GM21367 (cell line): Measurements from ENCODE around the gene APBA3.

Source experiments
- ATAC-seq: cut with Tn5 transposase; IDR thresholded peaks from one replicate; pipeline ENCODE4 v1.9.1; 2021; ENCODE audit not compliant: unreplicated experiment

Gene APBA3, protein sequence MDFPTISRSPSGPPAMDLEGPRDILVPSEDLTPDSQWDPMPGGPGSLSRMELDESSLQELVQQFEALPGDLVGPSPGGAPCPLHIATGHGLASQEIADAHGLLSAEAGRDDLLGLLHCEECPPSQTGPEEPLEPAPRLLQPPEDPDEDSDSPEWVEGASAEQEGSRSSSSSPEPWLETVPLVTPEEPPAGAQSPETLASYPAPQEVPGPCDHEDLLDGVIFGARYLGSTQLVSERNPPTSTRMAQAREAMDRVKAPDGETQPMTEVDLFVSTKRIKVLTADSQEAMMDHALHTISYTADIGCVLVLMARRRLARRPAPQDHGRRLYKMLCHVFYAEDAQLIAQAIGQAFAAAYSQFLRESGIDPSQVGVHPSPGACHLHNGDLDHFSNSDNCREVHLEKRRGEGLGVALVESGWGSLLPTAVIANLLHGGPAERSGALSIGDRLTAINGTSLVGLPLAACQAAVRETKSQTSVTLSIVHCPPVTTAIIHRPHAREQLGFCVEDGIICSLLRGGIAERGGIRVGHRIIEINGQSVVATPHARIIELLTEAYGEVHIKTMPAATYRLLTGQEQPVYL

DNA sequence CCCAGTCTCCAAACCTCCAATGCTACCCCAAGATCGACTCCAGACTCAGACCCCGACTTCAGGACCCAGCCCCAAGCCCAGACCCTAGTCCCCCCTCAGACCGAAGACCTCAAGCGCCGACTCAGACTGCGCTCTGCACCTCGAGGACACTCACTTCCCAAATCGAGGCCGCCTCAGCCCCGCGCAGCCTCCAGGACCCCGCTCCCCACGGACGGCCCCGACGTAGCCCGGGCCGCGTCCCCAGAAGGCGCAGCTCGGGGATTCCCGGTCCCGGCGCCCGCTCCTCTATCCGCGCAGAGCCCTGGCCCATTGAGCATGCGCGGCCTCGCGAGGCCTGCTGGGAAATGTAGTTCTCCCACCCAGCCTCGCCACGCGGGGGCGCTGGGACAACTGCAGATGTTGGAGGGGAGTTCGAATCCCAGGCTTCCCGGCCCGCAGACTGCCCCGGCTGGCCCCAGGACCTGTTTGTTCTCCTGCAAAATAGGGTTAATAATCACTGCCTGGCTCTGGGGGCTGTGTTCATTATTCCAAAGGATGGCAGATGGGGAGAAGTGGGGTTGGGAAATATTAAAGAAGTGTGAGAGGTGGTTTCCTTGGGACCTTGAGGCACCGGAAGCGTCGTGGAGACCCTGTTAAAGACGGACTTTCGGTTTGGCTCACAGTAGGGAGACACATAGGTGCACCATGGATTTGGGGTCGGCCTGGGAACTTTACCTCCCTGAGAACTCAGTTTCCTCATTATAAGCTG lies at the start of gene APBA3:
Gene APBA3 (minus strand): TSS at position 311 of the 748 bp plus-strand sequence. CDS start 1,428 bp downstream, outside the sequence.
- ATAC-seq: peak; percentile 36

DNA sequence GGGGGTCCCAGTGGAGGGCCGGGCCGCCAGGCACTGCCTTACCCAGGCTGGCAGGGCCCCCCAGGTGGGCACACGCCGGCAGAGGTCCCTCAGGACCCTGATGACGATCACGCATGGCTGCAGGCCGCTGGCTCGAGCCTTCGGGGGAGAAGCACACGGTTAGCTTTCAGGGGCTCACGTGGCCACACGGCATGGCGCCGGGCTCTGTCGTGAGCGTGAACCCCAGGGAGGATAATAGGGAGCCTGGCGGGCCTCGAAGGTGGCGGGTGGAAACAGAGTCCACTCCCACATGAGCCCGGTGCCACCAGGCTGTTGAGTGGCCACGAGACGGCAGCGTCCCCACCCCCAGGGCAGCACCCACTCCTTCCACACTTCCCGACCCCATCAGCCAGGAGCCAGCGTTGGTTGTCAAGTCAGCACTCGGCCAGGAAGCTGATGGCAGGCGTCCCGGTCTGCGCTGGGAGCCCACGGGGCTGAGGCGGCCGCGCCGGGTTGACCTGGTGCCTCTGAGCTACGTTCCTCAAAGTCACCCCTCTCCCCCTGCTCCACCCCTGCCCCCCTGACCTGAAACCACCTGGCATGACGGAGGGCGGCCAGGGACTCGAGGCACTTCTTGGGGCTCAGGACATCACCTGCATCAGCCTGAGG lies 49.3 kb upstream of the APBA3 start:
- ATAC-seq: no peak

DNA sequence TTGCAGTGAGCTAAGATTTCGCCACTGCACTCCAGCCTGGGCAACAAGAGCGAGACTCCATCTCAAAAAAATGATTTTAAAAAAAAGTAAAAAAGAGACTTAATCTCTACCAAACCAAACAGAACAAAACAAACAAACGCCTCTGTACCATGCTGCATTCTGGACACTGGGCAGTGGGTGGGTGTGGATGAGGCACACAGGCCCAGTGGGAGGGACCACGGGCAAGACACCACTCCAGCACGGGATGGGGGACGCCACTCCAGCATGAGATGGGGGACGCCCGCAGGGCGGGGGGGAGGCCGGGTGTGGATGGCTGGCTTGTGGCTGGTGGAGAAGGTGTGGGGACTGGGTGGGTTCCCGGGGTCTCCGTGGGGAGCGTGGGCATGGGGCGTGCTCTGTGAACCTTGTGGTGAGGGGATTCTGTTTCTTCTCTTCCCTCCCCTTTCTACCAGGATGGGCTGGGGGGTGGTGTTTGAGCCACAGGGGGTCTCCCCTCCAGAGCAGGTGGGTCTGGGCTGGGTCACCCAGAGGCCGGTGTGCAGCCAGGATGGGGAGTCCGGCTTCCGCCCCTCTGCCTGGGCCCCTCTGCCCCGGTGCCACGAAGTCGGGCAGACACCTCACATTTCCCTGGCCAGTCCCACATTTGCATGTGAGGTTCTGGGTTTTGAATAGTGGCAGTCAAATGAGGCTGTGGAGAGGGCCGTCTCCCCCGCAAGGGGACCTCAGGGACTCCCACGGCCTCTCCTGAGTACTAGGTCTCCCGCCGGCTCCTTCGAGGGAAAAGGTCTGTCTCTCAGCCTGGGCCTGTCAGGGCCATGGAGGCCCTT lies 48.6 kb upstream of the APBA3 start:
- ATAC-seq: no peak

DNA sequence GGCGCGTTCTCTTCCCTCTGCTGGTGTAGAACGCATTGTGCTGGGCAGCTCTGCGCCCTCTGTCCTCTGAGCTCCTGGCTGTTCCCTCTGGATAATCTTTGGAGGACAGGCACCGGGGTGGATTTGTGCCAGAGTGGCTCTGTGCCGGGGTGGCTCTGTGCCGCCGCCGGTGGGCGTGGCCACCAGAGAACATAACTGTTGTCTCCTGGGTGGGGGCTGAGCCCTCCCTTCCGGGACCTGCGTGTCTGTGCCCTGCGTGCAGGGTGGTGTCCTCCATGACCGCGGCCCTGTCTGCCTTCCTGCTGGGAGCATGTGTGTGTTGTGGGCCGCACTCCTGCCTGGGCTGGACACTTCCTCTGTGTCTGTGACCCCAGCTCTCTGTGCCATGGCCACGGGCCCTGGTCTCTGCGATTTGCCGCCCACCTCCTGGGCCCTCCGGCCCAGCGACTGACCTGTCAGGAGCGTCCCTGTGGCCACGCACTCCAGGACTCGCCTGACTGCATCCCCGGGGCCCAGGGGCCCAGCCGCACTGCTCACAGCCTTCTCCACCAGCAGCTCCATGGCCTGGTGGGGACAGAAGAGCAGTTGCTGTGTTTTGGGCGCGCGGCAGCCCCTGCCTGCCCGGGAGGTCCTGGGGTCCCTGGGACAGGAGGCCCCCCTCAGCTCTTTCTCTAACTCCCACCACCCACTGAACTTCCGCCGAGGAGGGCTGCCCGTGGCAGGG lies 47.1 kb upstream of the APBA3 start:
- ATAC-seq: no peak

DNA sequence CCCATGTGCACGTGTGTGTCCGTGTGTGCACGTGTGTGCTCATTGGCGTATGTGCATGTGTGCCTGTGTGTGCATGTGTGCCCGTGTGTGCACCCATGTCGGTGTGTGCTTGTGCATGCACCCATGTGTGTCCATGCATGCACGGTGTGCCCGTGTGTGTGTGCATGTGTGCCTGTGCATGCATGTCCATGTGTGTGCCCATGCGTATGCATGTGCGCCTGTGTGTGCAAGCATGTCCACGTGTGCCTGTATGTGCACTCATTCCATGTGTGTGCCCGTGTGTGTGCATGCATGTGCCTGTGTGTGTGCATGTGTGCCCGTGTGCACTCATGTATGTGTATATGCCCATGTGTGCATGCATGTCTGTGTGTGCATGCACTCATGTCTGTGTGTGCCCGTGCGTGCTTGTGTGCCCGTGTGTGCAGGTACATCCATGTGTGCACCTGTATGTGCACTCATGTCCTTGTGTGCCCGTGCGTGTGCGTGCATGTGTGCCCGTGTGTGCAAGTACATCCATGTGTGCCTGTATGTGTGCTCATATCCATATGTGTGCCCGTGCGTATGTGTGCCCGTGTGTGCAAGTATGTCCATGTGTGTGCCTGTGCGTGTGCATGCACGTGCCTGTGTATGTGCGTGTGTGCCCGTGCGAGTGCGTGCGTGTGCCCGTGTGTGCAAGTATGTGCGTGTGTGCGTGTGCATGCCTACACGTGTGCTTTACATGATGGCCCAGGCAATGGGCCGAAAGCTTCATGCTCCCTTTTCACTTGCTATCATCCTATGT lies 46.3 kb upstream of the APBA3 start:
- ATAC-seq: no peak

DNA sequence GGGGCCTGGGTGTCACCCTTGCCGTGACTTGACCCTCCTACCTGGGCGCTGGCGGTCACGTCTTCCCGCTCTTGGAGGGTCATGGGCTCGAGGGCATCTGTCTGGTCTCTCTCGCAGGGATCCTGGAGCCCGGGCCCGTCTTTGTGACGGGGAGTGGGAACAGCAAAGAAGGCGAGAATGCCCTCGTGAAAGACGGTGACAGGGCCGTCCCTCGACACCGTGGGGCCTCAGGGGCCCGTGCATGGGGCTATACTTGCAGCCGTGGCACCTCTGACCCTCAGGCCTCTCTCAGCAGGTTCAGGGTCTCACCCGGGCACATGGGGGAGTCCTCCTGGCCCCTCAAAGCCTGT lies 45.6 kb upstream of the APBA3 start:
- no peak for ATAC-seq

DNA sequence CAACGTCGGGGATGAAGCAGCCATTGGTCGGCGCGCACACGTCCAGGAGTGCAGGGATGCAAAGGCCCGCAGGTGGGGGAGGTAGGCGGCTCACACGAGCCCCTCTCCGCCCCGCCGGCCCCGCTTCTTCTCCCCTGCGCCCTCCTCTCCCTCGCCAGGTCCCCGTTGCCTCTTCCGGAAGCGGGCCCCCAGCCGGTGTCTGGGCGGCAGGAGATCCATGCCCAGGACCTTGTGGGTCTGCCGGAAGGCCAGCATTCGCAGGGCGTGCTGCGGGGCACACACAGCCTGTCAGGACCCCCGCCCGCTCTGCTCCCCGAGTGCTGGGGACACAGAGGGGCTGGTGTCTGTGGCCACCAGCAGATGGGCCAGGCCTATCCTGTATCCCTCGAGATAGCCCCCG lies 44.4 kb upstream of the APBA3 start:
- no peak for ATAC-seq

DNA sequence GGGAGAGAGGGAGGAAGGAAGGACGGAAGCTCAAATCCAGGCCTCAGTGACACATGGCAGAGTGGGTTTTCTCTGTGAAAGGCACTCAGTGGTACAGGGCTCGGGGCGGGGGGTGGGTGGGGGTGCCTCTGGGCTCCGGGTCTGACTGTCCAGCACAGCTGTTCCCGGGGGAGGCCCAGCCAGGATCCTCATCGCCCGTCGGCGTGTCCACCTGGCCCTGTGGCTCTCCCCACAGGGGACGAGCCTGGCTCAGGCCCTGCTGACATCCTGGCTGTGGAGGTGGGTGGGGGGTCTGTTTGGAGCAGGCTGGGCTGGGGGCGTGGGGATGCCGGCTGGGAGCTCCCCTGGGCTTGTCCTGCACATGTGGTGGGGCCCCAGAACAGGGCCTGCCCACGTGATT lies 42.9 kb upstream of the APBA3 start:
- ATAC-seq: no peak

DNA sequence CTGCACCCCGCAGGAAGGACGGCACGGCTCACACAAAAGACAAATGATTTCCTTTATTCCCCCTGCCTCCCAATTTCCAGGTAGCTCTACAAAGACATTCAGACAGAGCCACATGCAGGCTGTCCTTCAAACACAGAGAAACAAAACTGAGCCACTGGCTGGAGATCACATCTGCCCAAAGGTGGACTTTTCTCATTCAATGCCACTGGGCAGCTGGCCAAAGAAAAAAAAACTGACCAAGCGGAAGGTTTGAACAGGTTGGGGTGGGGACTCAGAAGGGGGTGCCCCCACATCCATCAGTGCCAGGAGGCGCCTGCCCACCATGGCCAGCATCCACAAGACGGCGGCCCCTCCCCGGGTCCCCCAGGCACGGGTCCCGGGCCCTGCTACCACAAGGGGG lies 42.5 kb upstream of the APBA3 start:
- ATAC-seq: no peak

DNA sequence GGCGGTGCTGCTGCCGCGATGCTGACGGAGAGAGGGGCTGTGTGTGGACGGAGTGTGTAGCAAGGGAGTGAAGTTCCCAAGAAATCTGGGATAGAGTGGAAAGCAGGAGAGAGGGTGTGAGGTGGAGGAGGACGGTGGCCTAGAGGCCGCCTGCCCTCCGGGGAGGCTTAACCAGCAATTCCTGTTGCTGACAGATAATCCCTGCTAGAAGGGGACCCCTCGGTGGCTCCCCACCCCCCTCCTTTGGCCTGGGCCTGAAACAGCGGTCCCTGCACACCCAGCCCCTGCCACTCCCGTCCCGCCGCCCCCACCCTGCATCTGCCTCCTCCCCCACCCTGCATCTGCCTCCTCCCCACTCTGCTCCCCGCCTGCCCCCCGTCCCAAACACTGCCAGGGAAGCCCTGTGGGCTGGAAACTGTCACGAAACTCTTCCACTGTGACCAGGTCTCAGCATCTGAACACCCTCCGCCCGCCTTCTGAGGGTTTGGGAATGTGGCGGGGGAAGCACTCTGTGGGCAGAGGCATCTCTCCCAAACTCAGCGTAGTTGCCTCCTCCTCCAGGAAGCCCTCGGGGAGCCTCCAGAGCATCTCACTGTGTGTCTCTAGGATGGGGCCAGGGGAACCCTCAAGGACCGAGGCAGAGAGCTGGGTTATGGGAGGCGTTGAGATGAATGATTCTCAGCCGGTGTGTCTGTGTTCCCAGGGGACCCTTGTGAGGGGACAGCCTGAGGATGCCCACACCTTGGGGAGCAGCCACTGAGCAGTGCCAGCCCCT lies 41.8 kb upstream of the APBA3 start:
- no peak for ATAC-seq

DNA sequence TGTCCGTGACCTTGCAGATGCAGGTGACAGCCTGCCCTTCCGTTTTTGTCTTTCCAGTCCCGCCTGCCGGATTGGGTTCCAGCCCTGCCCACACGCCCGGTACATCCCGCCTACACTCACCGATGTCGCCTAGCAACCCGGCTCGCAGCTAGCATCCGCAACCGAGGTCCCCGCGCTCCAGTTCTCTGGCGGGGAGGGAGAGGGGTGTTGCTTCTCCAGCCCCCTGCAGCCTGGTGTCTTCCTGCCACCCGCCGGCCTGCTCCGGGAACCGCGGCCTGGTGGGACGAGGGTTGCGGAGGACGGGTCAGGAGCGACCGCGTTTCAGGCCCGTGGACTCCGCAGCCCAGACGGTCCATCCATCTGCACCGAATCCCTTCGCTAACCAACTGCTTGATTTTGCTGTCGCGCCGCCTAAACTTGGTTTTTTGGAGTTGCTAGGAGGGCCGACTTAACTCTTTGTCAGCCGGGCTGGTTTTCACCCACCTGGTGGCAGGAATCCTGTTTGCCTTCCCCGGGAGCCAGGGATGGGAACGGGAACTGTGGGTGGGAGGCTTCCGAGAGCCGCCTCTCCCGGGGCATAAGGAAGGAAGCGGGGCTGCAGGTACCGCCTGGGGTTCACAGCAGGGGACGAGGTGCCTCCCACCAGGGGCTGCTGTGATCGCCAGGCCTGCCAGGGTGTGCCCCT lies 40.1 kb upstream of the APBA3 start:
- ATAC-seq: no peak

DNA sequence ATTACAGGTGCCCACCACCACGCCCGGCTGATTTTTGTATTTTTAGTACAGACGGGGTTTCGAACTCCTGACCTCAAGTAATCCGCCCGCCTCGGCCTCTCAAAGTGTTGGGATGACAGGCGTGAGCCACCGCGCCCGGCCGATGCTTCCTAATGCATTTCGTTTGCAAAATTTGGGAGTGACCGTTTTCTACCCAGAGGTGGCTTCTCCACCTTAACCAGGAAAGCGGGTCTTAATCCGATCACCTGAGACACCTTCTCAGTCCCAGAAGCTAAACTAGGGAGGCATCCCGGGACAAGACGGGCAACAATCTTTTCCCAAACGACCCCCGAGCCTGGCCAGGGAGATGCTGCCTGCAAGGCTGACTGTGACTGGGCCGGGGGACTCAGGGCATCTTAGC lies 39.5 kb upstream of the APBA3 start:
- no peak for ATAC-seq

DNA sequence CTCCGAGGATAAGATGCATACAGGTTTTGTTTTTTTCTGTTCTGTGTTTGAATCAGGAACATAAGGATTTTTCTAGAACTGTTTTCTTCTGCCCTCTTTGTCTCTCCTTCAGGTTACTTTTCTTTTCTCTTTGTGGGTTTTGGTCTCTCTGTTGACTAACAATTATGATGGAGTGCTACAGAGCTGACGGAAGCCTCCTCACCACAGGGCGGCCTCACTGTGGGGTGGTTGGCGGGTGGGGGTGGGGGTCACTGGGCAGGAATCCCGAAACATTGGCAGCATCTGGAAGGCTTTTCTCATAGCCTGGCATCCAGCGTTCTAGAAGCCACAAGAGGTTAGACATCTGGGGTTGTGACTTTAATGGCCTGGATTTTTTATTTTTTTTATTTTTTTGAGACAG lies 36.6 kb upstream of the APBA3 start:
- ATAC-seq: no peak

DNA sequence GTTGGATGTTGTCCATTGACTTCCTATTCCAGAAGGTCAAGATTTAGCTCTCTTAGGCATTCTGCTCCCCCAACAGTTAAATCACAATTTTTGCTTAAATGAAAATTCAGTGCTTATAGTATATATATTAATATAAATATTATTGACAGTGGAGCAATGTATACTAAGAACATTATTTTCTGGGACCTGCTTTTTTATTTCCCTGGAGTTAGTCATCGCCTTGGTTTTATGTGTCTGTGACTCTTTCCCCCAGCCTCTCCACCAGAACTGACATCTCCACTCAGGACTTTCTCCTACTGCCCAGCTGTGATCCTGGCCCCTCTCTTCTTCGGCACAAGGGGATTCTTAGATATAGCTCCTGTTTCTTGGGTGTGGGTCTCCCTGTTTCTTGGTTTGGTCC lies 34.9 kb upstream of the APBA3 start:
- no peak for ATAC-seq

DNA sequence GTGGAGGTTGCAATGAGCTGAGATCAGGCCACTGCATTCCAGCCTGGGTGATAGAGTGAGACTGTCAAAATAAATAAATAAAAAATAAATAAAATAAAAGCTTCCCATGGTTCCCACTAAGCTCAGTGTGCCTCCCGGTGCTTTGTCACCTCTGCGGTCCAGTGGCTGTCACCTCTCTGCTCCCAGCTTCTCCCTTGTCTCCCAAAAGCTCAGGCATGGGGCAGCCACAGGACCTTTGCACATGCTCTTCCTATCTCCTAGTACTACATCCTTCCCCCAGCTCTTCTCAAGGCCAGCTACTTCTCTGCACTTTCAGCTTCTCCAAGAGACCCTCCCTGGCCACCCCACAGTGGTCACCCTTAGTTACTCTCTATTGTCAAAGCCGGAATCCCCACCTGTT lies 32.3 kb upstream of the APBA3 start:
- ATAC-seq: no peak

DNA sequence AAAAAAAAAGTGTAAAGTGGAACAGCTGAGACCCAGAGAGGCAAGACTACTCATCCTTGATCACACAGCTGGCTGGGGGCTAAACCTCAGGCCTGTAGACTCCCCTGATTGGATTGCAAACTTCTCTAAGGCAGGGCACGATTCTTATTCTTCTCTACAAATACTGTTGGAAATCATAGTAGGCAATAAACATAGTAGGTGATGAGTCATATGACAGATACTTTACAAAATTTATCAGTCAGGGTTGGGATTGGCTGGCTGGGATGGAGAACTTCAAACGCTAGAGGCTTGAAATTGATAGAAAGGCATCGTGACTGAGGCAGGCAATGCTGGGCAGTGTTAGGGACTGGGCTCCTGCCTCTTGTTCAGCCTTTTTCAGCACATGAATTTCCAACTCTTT lies 30.6 kb upstream of the APBA3 start:
- ATAC-seq: no peak

DNA sequence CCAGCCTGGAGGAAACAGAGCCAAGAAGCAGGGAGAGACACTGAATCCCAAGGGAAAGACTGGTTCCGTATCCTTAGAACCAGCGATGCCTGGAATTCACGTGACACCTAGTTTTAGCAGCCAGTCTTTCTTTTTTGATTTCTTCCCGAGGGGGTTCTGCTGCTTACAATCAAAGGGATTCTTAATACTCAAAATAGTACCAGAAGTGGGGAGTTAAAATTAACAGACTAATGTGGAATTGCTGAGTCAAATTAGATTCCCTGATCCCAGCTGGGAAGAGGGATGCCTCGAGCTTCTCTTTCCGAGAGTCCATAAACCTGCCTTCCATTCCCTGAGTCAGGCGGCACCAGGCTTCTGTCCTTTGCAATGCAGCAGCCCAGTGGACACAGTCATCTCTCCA lies 29.4 kb upstream of the APBA3 start:
- no peak for ATAC-seq

DNA sequence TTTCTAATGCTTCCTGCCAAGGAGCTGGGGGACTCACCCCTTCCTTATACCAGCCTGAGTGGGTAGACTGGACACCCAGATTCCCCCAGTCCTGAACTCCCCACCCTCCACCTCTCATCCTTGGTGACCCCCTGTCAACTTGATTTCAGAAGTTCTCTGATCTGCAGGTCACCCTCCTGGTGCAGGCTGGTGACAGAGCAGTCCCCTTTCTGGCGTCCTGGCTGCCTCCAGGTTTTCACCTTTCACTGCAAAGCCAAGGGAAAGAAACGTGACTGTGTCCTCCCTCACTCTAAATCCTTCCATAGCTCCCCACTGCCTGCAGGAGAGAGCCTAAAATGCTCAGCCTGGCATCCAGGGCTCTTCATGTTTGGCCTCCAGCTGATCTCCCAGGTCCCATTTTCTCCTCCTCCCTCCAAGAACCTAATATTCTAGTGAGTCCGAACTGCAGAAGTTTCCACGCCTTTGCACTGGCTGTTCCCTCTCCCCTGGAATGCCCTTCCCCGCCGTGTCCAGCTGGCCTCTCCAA lies 28.8 kb upstream of the APBA3 start:
- no peak for ATAC-seq
